Effector memory CD4-positive, alpha-beta T cell (primary cell): Measurements from ENCODE around the gene KIF1A.
"Not testable (repeated sequence)": the region's sequence is repeated elsewhere in the genome, so short reads cannot be mapped to it uniquely, and the experiment has no call there.

Source experiments
- DNase-seq, 3 donors: peaks; one replicate each; pipeline ENCODE4 v3.0.0-alpha.2; 2020
- H3K27ac ChIP-seq: 2 replicates; pipeline ENCODE4 v1.7.0; 2013; ENCODE audit warnings: mild to moderate bottlenecking, low read length, moderate library complexity; ENCODE audit not compliant: insufficient read depth, poor library complexity, severe bottlenecking
- H3K27me3 ChIP-seq: replicated peaks from 2 replicates; pipeline ENCODE4 v1.7.0; 2013; ENCODE audit warnings: mild to moderate bottlenecking, low read length; ENCODE audit not compliant: insufficient read depth, control insufficient read depth, poor library complexity, severe bottlenecking
- H3K36me3 ChIP-seq: 2 replicates; pipeline ENCODE4 v1.7.0; 2013; ENCODE audit warnings: mild to moderate bottlenecking, low read length, moderate library complexity; ENCODE audit not compliant: control insufficient read depth, insufficient read depth
- H3K4me1 ChIP-seq: 2 replicates; pipeline ENCODE4 v1.7.0; 2013; ENCODE audit warnings: low read length, mild to moderate bottlenecking; ENCODE audit not compliant: control insufficient read depth, insufficient read depth, poor library complexity, severe bottlenecking
- H3K4me3 ChIP-seq: 2 replicates; pipeline ENCODE4 v1.7.0; 2013; ENCODE audit warnings: low read length, low read depth, mild to moderate bottlenecking; ENCODE audit not compliant: insufficient read depth, poor library complexity, severe bottlenecking
- H3K9me3 ChIP-seq: 2 replicates; pipeline ENCODE4 v1.7.0; 2013; ENCODE audit warnings: mild to moderate bottlenecking, low read length, moderate library complexity; ENCODE audit not compliant: control insufficient read depth

Gene KIF1A

DNA sequence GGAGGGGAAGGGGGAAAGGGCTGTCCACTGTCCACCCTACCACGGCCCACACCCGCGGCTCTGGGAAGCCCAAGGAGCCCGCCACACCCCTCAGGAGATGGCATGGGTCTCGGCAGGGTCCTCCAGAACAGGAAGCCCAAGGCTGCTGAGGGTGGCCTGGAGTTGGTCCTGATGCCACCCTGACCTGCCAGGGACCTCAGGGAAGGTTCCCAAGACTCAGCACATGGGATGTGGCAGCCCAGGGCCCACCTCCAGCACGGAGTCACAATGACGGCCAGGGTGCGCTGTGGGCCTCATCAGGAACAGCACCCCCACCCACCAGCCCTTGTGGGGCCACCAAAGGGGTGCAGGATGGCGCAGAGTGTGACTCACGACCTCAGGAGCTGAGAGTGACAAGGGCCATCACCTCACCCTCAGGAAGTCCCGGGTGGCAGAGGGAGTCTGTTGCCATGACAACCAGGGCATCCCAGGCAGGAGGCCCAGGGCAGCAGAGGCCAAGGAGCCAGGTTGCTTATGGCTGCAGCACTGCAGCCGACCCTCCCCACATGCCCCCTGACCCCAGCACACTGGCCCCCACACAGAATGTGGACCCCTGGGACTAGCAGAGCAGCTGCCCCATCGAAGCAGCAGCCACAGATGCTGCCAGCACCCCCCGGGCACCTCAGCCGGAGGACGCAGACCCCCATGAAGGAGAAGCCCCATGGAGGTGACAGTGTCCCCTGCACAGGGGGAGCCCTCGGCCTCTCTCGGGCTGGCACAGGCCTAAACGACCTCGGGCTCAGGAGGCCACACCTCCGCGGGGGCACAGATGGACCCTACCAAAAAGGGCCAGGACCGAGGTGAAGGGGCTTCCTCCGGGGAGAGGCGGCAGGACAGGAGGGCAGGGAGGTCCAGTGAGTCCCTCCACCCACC, 34.3 kb downstream of the KIF1A start:
- H3K9me3 ChIP-seq, result no peaks in the 10 kb centered on the region
- no peak for DNase-seq

DNA sequence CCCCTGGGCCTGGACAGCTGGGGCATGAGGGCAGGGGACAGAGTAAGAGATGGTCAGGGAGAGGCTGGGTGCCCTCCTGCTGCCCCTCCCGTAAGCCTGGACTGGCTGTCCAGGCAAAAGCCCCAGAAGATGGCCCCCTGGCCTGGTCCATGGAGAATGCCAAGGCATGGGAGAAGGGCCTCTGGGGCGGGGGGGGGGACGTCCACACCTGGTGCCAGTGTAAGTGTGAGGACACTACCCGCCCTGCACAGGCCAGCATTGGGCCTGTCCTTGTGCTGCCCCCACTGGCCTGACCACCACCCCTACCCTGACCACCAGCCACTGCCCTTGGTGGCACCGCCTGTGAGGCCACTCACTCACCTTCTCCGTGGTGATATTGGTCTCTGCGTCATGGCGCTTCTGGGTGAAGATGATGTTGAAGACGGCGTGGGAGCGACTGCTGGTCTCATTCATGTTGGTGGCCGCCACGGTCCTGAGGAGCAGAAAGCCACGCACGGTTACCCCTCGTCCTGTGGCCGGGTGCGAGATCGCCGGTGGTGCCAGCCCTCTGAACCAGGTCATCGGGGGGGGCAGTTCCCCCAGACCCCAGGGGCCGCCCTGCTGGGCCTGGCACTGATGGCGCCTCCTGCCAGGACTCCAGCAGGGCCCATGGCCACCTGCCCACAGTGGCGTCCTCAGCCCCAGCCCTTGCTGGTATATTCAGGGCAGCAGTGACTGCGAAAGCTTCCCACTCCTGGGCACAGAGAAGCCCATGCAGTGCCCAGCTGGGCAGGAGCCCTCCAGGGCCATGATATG, 35.2 kb downstream of the KIF1A start:
- H3K4me1 ChIP-seq, result no peaks in the 10 kb centered on the region
- no peaks in the 10 kb centered on the region for H3K27me3 ChIP-seq
- H3K27ac ChIP-seq, result no peak overlapping the region
- no peak for DNase-seq
- no peak overlapping the region for H3K4me3 ChIP-seq
- H3K9me3 ChIP-seq, result no peaks in the 10 kb centered on the region
- H3K36me3 ChIP-seq, result no peaks in the 10 kb centered on the region

More for the DNA sequence above, 34.3 kb downstream of the KIF1A start:
- Histone ChIP-seq H3K27me3 (no peaks in the 10 kb centered on the region), H3K27ac (no peak overlapping the region), H3K4me1 (no peaks in the 10 kb centered on the region), H3K36me3 (no peaks in the 10 kb centered on the region), H3K4me3 (no peak overlapping the region)

DNA sequence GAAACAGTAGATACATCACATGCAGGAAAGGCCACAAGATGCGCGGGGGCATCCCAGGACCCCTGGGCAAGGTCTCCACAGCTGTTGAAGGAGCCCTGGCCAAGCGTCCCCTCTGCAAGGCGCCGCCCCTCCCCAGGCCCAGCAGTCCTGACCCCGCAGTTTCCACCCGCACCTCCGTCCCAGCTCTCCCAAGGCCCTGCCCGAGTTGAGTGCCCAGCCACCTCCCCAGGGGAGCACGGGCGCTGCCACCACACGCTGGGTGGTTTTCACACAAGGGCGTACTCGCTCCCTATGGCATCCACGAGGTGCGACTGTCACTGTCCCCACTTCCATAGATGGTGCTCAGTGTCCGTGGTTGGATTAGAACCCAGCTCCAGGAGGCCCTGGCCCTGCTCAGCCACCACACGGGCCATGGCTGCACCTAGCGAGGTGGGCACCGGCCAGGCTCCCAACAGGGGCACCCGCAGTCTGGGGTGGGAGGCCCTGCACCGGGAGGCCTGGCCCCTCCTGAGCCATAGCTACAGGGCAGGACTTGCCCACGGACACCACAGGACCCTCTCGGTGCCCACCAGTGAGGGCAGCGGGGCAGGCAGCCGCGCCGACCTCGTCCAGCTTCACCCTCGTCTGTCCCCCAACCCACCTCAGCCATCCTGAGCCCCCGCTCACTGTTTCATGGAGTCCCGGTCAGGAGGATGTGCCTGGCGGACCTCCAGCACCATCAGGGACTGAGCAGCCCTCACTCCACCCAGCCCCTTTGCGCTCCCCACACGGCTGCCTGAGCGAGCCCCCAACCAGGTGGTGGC, 36.0 kb downstream of the KIF1A start:
- no peaks in the 10 kb centered on the region for H3K36me3 ChIP-seq
- H3K4me1 ChIP-seq, result no peaks in the 10 kb centered on the region
- H3K4me3 ChIP-seq, result no peak overlapping the region
- H3K27me3 ChIP-seq, result no peaks in the 10 kb centered on the region
- DNase-seq, result no peak
- no peak overlapping the region for H3K27ac ChIP-seq
- H3K9me3 ChIP-seq, result no peaks in the 10 kb centered on the region

DNA sequence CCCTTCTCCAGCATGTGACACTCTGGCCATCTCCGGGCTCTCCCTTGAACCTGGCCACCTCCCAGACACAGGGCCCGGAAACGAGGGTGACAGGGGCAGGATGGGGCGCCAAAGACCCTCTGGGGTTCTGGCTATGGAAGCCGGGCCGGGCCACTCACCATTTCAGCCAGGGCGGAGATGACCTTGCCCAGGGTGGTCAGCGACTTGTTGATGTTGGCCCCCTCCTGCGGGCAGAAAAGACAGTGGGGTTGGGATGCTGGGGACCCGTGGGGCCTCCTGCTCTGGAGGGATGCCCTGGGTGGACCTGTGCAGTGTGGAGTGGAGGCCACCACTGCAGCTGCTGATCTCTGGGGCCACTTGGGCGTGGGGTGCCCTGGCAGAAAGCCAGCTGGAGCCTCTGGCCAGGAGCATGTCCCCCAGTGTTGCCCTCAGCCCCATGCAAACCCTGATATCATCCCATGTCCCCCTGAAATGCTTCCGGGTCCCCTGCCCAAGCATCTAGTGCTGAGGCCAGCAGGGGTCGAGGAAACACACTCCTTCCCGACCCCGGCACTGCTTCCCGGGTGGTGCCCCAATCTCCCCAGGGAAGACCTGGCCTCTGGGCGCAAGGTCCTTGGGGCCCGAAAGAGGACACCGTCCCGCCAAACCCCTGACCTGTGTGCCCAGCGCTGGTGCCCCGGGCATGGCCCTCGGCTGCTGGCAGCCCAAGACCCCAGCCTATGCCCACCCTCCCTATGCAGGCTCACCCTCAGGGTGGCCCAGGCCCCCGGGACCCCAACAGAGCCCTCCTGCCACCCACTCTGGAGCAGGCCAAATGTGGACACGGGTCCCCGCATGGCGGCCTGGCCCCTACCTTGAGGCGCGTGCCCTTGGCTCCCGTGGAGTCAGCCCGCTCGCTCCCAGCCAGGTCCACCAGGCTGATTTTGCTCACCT, 36.9 kb downstream of the KIF1A start:
- Histone ChIP-seq H3K4me3 (no peak overlapping the region), H3K9me3 (no peaks in the 10 kb centered on the region), H3K27me3 (no peaks in the 10 kb centered on the region), H3K4me1 (no peaks in the 10 kb centered on the region), H3K36me3 (no peaks in the 10 kb centered on the region), H3K27ac (no peak overlapping the region)
- no peak for DNase-seq

DNA sequence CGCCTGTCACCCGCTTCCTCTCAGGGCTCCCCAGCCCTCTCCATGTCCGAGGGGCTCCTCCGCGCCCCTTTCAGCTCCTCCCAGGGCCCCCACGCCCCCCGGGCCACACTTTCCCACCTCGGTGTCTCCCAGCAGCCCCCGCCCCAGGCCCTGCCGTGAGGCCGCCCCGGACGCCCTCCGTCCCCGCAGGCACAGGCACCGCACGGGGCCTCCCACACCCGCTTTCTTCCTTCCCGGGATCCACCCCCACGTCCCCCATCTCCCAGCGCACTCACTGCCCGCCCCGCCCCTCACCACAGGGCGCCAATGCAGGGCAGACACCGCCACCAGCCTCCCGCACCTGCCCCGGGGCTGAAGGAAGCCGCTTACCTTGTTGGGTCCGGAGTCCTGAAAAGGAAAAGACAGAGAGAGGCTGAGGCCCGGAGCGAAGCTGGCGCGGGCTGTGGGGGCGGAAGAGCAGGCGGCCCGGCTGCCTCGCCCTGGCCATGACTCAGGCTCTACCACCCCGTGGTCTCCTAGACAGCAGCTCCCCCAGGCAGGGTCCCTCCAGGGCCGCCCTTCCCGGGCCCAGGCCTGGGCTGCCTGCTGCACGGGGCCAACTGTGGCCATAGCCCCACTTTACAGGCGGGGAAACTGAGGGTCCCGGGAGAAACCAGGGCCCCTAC, 37.7 kb downstream of the KIF1A start:
- Histone ChIP-seq H3K4me3 (no peak overlapping the region), H3K27ac (no peak overlapping the region), H3K27me3 (no peaks in the 10 kb centered on the region), H3K4me1 (no peaks in the 10 kb centered on the region), H3K9me3 (no peaks in the 10 kb centered on the region), H3K36me3 (no peaks in the 10 kb centered on the region)
- no peak for DNase-seq

DNA sequence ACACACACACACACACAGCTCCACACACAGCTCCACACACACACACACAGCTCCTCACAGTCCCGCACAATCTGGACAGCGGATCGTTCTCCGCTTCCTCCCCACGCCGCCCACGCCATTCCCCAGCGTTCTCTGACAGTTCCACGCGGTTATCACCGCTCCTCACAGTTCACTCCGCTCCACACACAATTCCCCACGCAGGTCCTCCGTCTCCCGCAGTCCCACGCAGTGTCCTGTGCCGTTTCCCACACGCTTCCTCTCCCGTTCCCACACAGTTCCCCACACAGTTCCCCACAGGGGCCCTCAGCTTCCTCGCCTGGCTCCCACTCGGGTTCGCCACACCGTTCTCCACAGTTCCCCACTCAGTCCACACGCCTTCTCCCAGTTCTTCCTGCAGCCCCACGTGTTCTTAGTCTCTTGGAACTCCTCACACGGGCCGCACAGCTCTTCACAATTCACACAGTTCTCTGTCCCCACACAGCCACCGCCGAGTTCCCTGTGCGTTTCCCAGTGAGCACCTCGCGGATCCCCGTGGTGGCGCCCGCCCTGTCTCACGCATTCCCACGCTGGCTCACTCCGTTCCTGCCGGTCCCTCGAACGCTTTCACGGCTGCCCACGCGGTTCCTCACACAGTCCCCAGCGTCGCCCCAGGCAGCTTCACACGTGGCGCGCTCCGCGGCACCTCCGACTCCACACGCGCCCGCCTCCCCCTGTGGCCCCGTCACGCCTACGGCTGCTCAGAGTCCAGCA, 38.4 kb downstream of the KIF1A start:
- DNase-seq, result no peak

DNA sequence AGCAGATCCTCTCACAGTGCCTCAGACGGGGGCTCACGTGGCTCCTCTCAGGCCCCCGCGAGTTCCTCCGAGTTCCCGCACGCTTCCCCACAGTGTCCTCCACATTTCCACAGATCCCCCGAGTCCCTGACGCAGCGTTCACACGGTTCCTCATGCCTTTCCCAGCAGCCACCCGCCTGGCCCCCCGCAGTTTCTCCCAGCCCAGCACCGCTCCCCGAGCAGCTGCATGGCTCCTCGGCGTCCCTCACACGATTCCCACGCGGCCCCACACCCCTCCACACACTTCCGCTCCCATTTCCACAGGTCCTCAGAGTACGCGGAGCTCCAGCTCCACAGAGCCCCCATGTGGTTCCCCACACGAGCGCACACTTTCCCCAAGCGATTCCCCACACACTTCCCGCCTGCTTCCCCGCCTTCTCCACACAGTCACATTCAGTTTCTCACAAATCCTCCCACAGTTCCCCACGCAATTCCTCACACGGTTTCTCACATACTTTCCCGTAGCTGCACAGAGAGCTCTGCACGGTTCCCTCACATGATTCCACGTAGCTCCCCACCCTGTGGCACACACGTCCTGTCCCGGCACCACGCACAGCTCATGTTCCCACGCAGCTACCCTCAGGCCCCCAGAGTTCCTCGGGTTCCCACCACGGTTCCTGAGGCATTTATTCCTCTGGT, 39.9 kb downstream of the KIF1A start:
- Histone ChIP-seq H3K9me3 (no peaks in the 10 kb centered on the region), H3K27me3 (no peaks in the 10 kb centered on the region), H3K36me3 (no peaks in the 10 kb centered on the region), H3K4me1 (no peaks in the 10 kb centered on the region), H3K27ac (no peak overlapping the region), H3K4me3 (no peak overlapping the region)
- no peak for DNase-seq

More for the DNA sequence above, 38.4 kb downstream of the KIF1A start:
- H3K27me3 ChIP-seq, result no peaks in the 10 kb centered on the region
- no peaks in the 10 kb centered on the region for H3K36me3 ChIP-seq
- H3K4me3 ChIP-seq, result no peak overlapping the region
- H3K4me1 ChIP-seq, result no peaks in the 10 kb centered on the region
- no peaks in the 10 kb centered on the region for H3K9me3 ChIP-seq
- no peak overlapping the region for H3K27ac ChIP-seq

DNA sequence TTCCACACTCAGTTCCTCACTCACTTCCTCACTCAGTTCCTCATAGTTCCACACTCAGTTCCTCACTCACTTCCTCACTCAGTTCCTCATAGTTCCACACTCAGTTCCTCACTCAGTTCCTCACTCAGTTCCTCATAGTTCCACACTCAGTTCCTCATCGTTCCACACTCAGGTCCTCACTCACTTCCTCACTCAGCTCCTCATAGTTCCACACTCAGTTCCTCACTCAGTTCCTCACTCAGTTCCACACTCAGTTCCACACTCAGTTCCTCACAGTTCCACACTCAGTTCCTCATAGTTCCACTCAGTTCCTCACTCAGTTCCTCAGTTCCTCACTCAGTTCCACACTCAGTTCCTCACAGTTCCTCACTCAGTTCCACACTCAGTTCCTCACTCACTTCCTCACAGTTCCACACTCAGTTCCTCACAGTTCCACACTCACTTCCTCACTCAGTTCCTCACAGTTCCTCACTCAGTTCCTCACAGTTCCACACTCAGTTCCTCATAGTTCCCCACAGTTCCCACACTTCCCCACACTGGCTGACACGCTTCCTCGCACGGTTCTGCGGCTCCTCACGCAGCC, 40.7 kb downstream of the KIF1A start:
- not testable (repeated sequence) for H3K36me3 ChIP-seq, H3K9me3 ChIP-seq, H3K4me3 ChIP-seq, H3K4me1 ChIP-seq, H3K27ac ChIP-seq, DNase-seq, H3K27me3 ChIP-seq
